Stimulated activated naive CD8-positive, alpha-beta T cell treated with anti-CD3 and anti-CD28 coated beads, Interleukin-15, Interleukin-2, amounts not matched to agents 100 U/mL and 50 U/mL, for 24 hours (primary cell): ENCODE results near the gene PLCD4.

Experiments
- ATAC-seq: fragments of 150-1000 bp; cut with Tn5 transposase; one replicate; pipeline ENCODE4 v1.10.0; 2021
- DNase-seq: peaks from one replicate; pipeline ENCODE4 v3.0.0; 2021

Gene PLCD4

DNA sequence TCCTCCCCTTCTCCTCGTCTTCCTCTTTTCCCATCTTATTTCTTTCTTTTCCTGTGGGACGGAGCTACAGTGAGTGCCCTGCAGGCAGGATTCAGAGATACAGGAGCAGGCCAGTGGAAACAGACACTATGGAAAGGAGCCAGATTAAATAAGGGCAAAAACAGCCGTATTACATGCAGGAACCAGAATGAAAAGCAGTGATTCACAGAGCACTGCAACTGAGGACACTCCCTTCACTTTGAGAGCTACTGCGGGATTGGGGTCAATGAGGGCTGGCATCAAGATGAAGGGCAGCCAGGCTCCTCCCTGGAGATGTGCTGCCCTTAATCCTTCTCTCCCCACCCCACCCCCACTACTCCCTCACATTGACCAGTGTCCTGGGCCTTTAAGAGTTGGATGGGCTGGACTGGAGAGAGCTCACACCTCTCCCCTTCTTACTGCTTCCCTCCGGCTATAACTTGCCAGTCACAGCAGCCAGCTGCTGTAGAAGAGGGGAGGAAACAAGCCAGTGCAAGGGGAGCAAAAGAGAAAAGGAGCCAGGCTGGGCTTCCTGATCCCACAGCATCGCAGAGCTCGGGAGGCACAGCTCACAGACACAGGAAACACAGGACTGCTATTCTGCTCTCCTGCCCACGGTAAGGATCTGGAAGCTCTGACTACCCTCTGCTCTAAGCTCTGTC is at the start of gene PLCD4:
TSS of gene PLCD4 (plus strand) at position 464 of the 680 bp plus-strand sequence. CDS start 7,841 bp downstream, outside the sequence.
- DNase-seq (no peak), ATAC-seq (no peak)

DNA sequence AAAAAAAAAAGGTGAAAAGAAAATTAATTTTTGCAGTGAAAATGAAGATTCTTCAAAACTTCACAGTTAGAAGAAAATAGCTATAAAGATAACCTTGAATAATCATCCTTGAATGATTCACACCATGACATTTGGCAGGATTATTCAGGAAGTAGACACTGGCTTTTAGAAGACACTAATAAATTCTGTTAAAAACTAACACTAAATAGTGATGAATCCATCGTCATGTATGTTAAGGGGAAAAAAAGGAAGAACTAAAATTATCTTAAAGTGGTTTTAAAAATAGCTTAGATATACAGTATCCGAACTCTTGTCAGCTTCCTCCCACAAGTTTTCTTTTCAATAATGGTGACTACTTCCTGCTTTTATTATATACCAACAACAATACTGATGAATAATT is 49.8 kb upstream of the PLCD4 start:
- ATAC-seq (no peak), DNase-seq (no peak)

DNA sequence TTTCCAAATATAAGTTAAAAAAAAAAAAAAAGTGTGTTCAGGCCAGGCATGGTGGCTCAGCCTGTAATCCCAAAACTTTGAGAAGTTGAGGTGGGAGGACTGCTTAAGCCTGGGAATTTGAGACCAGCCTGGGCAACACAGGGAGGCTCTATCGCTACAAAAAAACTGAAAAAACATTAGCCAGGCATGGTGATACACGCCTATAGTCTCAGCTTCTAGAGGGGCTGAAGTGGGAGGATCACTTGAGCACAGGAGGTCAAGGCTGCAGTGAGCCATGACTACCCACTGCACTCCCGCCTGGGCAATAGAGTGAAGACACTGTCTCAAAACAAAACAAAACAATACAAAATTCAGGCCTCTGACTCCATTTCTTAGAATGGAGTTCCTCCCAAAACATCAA is 48.7 kb upstream of the PLCD4 start:
- DNase-seq (no peak), ATAC-seq (no peak)

DNA sequence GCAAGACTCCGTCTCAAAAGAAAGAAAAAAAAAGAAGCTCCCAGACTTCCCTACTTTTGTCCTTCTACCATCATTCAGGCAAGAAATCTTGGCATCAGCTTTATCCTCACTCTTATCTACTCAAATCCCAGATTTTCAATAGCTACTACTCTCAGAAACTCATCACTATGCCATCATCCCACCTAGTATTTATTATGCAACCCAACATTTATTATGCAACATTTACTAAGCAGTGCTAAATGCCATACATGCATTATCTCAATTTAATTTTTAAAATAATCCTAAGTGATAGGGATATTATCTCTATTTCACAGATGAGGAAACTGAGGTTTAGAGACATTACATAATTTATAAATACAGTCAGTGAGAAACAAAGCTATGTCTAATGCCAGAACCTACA is 43.6 kb upstream of the PLCD4 start:
- DNase-seq (no peak), ATAC-seq (no peak)

DNA sequence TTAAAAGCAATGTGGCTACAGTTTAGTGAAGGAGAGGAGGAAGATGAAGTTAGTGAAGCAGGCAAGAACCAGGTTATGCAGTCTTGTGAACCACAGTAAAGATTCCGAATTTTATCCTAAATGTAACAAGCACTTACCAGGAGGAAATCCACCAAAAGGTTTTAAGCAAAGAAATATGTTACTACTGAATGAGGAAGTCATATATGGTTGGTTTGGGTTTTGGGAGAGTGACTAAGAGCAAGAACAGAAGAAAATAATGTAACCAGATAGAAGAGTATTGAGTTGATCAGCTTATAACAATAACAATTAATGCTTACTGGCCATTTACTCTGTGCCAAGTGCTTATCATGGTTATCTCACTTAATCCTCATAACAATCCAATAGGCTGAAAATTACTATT is 41.4 kb upstream of the PLCD4 start:
- DNase-seq = no peak
- ATAC-seq = no peak

DNA sequence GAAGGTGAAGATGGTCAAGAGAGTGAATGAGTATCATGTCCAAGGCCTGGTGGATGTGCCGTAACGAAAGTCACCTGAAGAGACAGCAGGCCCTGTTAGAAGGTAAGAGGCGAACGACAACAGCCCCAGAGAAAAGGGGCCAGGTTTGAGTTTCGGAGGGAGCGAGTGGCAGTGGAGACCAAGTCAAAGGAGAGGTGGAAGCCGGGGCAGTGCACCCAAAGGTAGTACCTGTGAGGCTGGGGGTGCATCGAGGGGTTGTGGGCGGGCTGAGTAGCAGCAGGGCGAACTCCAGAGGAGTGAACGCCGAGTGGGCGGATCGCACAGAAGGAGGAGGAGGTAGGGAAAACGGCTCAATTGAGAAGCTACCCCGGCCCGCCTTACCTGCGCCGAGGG is 39.9 kb upstream of the PLCD4 start:
- peak; percentile 42 for ATAC-seq
- no peak for DNase-seq

DNA sequence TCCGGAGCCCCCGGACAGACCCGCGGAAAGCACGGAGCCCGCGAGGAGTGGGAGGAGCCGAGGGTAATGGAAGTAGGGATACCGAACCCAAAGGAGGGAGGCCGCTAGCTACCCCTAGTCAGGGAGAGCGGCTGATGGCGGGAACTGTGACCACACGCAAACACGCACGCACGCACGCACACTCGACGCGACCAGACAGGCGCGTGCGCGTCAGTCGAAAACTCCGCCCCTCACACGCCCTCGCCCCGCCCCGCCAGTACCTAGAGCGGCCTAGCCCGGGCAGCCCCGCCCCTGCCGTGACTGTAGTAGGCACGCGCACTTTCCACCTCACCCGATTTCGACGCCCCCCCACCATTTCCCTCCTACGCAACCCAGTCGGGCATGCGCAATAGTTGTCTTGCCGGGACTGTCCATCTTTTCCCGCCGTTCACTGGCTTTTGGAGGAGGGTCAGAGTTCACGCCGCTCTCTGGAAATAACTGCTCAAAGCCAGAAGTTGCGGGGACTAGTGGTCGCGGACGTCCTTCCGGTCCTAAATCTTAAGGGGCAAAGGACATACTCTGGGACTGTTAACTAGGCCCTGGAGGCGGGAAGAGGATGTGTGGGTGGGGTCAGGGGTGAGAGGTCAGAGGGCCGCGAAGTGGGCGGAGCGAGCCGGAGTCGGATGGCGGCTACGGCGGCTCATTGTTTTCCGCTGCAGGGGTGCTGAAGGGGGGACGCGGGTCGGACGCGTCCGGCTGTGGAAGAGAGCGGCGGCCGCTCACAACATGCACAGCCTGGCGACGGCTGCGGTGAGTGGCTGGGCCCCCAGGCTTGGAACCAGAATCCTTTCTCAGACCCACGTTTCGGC is 39.3 kb upstream of the PLCD4 start, which contains the start of the genes CNOT9 and USP37:
TSS of gene CNOT9 (plus strand) at position 650 of the 848 bp plus-strand sequence. CDS start at position 766, 116 bp downstream.
TSS of gene USP37 (minus strand) at position 162 of the 848 bp plus-strand sequence. CDS start 9,698 bp downstream, outside the sequence.
- ATAC-seq = peak; percentile 95
- DNase-seq = peak; percentile 100

DNA sequence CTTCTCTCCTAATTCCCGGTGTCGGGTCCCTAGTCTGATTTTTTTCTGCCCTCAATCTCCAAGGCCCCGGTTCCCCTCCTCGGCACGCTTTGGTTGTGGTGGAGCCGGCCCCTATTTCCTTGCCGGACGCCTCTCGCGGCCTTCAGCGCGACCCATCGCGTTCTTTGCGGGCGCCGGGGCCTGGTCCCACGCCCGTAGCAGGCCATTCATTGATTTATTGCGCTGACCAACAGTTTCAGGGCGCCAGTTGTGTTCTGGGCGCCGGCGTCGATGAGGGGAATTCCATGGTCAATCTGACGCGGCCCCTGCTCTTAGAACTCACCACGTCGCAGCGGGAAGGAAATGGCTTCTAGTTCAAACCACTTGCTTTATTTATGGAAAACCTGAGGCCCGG is 38.7 kb upstream of the PLCD4 start:
- ATAC-seq (peak; percentile 11), DNase-seq (peak; percentile 72)

DNA sequence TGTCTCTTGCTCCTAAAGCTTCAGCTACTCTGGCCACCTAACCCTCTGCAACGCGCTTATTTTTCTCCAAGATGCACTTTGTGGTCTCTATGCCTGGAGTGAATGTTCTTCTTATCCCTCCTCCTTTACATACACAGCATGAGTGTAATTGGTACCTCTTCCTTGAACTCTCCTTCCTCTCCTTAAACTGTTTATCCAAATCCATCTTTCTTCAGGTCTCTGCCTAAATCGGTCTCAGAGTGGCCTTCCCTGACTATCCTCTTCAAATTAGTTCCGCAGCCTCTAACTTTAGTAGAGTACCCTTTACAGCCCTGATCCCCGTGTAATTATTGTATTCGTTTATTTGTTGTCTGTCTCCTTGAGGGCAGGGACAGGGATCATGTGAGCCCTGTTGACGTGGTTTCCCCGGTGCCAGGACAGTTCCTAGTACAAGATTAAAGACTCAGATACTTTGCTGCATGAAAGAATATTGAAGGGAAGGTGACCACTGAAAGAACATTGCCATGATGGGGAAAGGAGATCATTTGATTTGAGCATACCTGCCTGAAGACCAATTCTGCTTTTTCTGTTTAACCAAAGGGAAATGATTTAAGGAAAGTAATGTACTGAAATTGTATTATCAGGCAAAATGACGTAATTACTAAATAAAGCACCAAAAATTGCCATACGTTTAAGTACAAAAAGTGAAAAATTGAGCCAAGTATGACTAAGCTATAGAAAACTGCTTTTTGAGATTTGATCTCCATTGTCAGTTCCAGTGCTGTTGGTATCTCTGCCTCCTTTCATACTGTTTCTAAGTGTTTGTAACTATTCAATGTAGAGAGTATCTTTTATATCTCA is 37.8 kb upstream of the PLCD4 start:
- ATAC-seq (no peak), DNase-seq (peak; percentile 13)

DNA sequence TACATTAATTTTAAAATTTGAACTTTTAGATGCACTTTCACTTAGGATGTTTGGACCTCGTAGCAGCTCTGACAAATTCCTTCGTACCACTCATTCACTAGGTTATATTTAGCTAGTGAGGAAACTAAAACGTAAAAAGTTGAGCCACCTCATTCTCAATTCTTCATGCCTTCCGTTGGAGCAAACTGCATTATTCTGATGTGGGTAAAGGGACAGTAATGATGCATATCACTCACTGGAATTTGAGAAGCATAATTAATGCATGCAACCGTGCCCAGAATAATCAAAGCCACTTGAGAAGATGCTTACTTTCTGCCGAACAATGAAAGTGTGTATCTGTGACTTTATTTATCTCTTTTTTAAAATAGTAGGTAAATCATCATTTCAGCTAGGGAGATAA is 36.8 kb upstream of the PLCD4 start:
- no peak for ATAC-seq
- no peak for DNase-seq

DNA sequence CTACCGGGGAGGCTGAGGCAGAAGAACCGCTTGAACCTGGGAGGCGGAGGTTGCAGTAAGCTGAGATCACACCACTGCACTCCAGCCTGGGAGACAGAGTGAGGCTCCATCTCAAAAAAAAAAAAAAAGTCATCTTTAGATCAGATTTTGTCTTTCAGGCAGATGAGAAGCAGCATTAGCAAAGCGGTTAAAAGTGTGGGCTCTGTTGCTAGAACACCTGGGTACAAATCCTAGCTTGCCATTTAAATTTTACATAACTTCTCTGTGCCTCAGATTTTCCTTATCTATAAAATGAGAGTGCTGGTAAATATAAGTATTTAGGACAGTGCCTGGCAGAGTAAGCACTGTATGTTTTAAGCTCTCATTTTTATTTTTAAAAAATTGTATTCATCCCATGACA is 30.8 kb upstream of the PLCD4 start:
- DNase-seq (no peak), ATAC-seq (no peak)

DNA sequence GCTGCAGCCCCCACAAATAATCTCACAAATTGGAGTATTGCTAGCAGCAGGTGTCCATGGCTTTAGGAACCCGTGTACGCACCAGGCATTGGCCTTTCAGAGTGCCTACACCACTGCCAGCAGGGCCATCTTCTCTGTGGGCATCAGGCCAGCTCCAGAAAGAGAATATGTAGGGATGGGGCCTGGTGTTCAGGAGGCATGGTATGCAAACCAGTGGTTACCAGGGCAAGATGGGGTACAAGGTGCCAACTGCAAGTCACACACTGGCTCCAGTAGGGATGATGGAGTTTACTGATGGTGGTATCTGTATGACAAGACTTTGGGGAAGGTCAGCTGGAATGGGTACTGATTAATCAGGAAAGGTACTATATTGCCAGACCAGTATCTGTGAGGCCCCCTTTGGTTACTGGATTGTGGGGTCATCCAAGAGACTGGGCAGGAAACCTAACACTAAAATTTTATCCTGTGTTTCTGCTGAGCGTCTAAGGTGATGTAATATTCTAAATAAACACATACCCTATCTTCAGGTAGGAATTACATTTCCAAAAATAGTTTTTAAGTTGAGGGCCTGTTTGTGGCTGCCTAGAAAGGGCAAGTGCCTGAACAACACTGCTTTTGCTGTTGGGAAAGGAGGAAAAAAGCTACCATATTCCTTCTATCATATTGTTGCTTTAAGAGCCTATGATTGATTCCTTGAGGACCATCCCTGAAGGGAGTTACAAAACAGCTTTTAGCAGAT is 30.0 kb upstream of the PLCD4 start:
- DNase-seq = no peak
- ATAC-seq = no peak

DNA sequence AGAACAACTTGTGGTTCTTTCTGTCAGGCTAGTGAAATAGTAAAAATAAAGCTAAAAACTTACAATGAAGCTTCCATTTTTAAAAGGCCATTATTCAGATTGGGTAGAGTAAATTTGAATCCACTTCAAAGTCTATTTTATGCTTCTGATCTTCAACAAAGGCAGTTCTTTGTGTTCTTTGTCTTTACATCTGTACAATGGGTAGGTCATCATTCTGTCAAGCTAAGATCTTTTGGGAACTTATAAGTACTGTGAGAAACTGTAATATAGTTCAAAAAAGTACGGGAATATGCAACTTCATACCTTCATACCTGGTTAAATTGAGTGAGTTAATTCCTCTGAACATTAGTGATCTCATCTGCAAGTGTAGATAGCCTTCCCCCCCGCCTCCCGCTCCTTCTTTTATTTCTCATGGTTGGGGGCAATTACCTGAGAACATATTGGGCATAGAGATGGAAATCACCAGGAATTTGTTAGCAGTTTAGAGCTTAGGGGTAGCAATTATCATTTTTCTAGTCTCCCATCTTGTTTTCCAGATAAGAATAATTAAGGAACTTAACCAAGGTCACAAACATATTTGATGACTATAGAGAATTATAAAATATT is 29.3 kb upstream of the PLCD4 start:
- ATAC-seq (no peak), DNase-seq (no peak)

DNA sequence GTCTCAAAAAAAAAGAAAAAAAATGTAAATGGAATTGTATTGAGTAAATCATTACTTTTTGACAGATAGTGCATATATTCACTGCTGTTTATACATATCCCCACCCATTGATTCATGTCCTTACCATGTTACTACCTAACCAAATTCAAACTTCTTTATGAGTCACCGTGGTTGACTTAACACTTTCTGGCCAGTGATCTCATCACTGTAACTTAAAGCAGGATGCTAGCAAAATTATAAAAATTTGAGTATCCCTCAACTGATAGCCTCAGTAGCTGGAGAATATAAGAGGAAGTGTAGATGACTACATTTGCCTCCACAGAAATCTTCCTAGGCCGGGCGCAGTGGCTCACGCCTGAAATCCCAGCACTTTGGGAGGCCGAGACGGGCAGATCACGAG is 25.6 kb upstream of the PLCD4 start:
- peak; percentile 99 for ATAC-seq
- DNase-seq = no peak

DNA sequence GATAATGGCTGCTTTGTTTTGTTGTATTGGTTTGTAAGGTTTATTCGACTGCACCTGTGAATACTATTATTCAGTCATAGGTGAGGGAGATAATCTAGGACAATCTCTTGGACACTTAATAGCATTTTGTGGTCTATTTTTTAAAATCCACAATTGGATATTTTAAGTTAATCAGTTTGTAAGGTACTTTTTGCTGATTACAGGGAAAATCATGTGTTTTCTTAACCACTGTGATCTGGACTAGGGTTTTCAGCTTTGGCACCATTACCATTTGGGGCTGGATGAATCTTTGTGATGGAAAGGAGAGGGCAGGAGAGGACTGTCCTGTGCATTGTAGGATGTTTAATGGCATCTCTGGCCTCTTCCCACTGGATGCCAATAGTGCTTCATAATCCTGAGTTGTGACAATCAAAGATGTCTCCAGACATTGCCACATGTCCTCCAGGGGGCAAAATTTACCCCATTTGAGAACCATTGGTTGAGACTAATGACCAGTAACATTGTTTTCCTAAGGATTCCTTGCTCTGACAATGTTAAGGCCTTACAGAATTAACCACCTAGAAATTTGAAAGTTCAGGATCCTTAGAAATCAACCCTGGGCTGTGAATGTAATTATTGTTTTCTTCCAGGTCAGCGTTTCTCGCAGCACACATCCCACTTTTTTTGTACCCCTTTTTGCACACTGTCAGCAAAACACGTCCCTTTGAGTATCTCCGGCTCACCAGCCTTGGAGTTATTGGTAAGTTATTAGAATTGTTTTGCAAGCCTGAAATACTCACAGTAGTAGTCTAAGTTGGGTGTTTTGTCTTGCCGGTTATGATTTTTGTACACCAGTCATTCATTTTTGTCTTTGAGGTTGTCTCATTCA is 23.5 kb upstream of the PLCD4 start:
- no peak for ATAC-seq
- no peak for DNase-seq

DNA sequence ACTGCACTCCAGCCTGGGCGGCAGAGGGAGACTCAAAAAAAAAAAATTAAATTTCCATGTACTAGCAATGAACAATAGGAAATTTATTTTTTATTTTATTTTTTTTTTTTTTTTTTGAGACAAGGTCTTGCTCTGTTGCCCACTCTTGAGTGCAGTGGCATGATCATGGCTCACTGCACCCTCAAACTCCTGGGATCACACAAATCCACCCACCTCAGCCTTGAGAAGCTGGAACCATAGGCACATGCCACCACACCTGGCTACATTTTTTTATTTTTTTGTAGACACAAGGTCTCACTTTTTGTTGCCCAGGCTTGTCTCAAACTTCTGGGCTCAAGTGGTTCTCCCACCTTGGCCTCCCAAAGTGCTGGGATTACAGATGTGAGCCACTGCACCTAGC is 22.2 kb upstream of the PLCD4 start:
- ATAC-seq (no peak), DNase-seq (no peak)

DNA sequence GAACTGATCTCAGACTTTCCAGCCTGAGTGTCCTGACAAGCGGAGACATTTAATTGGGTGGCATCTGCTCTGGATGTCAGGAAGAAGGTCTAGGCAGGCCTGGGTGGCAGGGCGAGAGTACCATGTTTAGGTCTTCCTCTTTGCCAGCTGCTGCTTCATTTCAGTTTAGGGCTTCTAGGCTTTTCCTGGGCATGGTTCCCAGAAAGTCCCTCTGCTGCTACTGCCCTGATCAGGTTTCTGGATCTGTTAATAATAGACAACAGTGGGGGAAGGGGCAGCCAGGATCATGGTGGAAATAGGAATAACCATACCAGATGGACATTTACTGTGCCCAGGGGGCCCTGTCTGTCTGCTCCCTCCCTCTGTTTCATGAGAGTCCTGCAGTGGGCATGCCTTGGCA is 2.3 kb upstream of the PLCD4 start:
- DNase-seq (no peak), ATAC-seq (no peak)

DNA sequence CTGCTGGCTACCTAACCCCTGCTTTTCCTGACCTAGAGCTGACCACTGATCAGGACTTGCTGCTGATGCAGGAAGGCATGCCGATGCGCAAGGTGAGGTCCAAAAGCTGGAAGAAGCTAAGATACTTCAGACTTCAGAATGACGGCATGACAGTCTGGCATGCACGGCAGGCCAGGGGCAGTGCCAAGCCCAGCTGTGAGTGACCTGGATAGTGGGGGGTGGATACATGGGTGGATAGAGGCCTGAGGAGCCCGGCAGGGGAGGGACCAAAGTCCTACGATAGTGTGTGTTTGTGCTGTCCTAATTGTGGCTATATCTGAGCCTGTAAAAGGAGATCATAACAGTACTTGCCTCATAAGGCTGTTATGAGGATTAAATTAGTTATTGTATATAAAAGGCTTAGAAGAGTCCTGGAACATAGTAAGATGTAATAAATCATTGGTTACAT is 8.2 kb downstream of the PLCD4 start:
- ATAC-seq (no peak), DNase-seq (no peak)

DNA sequence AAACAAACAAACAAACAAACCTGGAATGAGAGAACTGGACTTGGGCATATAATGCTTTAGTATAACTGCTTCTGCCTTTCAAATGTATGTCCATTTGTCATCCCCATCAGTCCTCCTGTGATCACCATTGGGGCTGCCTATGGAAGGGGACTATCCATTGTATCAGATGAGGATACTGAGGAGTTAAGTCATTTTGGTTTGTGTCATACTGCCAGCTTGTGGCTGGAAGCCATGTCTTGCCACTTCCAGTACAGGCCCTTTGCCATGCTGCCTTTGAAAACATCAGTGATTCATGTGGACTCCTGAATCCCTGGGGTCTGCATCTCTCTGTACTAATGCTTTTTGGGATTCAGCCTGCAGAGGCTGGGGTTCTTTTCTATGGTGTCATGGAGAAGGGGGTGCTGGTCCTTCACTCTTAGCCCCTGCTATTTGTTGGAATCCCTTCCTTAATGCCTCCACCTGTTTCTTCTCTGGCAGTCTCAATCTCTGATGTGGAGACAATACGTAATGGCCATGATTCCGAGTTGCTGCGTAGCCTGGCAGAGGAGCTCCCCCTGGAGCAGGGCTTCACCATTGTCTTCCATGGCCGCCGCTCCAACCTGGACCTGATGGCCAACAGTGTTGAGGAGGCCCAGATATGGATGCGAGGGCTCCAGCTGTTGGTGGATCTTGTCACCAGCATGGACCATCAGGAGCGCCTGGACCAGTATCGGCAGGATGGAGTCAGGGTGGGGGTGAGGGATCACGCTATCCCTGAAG is 10.6 kb downstream of the PLCD4 start:
- DNase-seq (no peak), ATAC-seq (no peak)

DNA sequence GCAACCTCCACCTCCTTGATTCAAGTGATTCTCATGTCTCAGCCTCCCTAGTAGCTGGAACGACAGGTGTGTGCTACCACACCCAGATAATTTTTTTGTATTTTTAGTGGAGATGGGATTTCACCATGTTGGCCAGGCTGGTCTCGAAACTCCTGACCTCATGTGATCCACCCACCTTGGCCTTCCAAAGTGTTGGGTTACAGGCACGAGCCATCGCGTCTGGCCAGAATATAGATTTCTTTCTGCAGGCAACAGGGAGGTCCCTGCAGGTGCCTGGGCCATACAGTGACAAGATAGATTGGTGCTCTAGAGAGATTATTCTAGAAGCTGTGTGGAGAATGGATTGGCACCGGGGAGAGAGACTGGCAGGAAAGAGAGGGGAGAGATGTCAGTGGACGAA is 13.3 kb downstream of the PLCD4 start:
- DNase-seq = no peak
- no peak for ATAC-seq
